GM19468 (cell line): ENCODE measurements around the gene ESRRB.

Experiments
- ATAC-seq: cut with Tn5 transposase; IDR thresholded peaks from one replicate; pipeline ENCODE4 v1.9.1; 2021; ENCODE audit warnings: mild to moderate bottlenecking, moderate library complexity, moderate number of reproducible peaks; ENCODE audit not compliant: unreplicated experiment; ENCODE audit errors: extremely low read depth

The ESRRB gene

DNA sequence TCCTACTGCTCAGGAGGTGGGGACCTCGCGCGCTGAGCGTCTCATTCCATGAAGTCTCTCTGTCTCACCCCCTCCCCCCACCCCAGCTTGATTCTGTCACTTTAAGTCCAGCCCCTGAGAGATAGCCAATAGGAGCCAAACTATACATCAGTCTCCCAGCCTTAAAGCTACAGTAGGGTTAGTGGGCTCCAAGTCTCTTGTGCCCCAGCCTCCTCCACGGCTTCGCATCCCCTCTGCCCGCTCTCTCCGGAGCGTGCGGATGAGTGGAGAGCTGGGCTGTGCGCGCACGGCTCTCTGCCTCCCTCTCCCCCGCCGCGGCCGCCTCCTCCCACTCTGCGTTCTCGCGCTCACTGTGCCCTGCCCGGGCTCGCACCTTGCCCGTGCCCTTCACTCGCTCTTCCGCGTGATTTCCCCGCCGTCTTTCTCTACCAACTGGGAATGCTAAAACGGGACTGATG is at the start of gene ESRRB:
Gene ESRRB, plus strand, starts transcription at position 191 of the 458 bp plus-strand sequence. Its CDS starts 265 bp downstream, at position 456.
- ATAC-seq = no peak

GRCh38 chr14:76326918-76327689 is 48.8 kb upstream of the ESRRB start:
- ATAC-seq = no peak

DNA sequence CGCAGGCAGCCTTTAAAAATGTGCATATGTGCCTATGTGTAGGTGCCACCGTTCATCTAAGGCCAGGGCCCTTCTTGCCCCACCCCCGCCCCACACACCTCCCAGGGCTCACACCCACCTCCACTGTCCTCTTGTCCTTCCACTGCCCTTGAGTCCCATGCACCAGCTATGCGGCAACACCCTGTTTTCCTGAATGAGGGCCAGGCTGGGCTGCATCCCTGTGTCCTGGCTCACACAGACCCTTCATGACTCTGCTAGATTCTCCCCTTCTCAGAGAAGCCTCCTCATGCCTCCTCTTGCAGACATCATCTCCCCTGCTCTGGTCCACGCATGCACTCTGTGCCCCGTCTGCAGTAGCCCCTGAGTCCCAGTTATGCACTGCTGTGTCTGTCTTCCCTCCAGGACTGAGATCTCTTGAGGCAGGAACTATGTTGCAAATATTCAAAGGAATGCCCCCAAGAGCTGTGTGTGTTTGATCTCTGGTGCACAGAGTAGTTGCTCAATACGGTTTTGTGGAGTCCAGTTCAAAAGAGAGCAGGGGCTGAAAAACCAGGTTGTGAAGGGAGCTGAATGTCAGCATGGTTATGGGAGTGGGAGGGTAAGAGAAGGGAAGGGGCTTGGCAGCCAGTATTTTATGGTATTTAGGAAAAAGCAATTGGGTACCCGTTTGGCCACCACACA is 47.3 kb upstream of the ESRRB start:
- ATAC-seq = no peak

DNA sequence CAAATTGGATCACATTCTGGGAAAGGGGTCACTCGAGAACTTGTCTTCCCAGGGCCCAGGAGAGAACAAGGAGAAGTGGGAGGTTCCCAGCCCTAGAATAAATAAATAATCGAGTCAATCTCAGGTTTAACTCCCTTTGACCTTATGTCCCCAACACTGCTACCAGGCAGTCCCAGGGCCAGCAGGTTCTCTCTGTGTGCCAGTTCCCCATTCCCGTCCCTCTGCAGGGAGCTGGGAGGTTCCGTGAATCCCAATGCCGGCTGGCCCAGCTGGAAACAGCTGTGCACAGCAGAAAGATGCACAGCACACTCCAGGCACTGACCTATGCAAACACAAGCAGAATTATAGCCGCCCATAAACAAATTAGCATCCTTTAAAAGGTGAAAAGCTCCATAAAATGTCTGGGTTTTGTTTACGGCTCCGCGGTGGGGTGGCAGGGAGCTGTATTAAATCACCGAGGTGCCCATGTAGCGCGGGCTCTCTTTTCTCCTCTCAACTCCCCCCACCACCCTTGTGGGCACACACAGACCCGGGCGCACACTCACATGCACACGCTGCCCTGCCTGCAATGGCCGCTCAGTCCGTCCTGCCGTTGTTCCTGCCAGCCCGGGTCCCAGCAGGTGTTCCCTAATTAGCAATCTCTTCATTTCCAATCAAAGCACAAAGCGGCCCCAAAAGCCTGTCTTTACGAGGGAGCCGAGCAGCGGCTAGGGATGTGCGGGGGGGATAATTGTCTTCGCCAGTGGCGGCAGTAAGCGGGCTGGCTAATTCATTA is 46.6 kb upstream of the ESRRB start:
- no peak for ATAC-seq

GRCh38 chr14:76329951-76330350 is 46.0 kb upstream of the ESRRB start:
- no peak for ATAC-seq

- no peak for ATAC-seq
Measured at GRCh38 chr14:76330411-76331327, 45.3 kb upstream of the ESRRB start.

GRCh38 chr14:76331328-76332011 is 44.5 kb upstream of the ESRRB start:
- no peak for ATAC-seq

DNA sequence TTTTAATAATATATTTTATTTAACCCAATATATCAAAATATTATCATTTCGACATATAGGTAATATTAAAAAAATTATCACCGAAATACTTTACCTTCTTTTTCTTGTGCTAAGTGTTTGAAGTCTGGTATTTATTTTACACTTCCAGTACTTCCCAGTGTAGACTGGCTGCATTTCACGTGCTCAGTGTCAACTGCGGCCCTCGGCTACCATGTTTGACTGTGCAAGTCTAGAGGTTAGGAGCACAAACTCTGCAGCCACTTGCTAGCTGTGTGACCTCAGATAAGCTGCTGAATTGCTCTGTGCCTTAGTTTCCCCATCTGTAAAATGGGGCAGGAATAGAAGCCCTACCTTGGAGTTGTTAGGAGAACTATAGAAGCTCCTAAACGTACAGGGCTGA is 42.3 kb upstream of the ESRRB start:
- ATAC-seq = no peak

- no peak for ATAC-seq
Measured at GRCh38 chr14:76334316-76334715, 41.6 kb upstream of the ESRRB start.

DNA sequence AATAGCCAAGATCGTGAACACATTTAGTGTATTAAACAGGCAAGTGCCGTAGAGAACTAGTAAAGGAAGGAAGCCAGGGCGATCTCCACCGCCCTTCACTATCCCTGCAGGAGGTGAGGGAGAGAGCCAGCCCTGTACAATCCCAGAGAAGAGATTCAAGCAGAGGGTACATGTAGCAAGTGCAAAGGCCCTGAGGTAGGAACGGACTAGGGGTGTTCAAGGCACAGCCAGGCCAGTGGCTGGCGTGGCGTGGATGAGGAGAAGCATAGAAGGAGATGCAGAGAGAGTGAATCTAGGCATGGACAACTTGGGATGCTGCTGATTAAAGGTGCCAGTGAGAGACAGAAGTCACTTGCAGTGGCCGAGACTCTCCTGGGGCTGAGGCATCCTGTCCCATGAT is 39.1 kb upstream of the ESRRB start:
- ATAC-seq = no peak

DNA sequence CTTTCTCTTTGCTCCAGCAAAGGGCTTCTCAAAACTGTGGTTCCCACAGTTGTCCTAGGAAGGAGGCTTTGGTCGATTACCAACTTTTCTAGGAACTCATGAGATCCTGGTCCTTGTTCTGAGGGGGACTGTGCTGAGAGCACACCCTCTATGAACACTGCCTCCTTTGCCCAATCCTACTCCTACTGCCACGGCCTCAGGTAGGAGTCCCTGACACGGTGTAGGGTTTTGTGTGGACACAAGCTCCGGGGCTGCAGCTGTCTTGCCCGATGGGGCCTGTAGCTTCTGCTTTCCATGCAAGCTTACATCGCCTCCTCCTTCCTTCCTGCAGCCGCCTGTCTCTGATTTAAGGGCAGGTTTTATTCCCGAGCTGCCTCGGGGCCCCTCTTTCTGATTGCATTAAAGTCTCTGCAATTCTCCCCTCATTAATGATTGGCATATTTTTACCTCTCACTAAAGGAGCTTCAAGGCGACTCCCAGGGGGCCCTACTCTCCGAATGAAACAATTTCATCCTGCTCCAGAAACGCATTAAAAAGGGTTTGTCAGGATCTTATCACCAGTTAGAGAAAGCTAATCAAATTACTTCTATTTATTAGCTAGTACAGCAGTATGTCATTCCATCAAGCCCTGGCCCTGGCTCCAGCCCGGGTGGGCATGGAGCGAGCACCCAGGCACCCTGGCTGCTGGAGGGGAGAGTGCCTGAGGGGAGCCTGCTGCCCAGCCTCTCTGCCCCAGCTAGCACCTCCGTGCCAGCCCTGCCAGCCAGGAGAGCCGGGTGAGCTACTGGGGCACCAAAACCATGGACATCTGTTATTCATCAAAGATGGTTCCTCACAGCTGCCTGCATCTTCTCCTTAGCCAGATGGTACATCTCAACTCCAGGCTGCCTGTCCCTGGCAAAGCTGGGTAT is 38.0 kb upstream of the ESRRB start:
- ATAC-seq = no peak

- no peak for ATAC-seq
Measured at GRCh38 chr14:76339728-76340615, 36.0 kb upstream of the ESRRB start.

GRCh38 chr14:76343386-76343785 is 32.6 kb upstream of the ESRRB start:
- ATAC-seq = no peak

DNA sequence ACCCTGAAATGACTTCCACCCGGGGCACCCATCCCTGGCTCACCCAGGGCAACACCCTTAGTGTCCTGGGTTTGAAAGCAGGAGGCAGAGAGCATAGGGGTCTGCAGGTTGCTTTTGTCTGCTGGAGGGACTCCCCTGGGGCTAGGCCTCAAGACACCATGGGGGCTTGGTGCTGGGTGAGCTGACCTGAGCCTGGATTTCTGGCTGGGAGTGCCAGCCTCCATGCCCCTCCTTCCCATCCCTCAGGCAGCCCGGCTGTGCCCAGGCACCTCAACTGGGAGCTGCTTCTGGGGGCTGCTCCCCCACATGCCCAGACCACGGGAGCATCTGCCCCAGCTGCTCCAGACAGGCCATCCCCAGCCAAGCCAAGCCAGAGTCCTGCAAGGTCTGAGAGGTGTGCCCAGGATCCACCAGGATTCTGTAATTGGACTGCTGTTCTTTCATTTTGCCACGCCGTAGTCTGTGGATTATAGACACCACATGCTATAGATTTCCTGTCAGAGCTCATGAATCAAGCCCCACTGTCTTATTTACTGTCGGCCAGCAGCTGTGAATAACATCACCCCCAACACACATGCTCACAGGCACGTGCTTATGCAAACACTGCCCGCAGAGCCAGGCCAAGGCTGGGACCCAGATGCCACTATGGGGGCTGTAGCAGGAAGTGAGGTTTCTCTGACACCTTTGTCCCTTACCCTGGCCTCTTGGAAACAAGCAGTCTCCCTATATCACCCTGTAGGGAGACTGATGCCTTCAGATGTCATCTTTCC is 29.4 kb upstream of the ESRRB start:
- ATAC-seq = no peak

GRCh38 chr14:76348898-76349297 is 27.0 kb upstream of the ESRRB start:
- no peak for ATAC-seq

- no peak for ATAC-seq
Measured at GRCh38 chr14:76349993-76350392, 25.9 kb upstream of the ESRRB start.

- no peak for ATAC-seq
Measured at GRCh38 chr14:76350671-76351070, 25.3 kb upstream of the ESRRB start.
